Spleen (tissue), 11 donors: ENCODE results near the gene PKD1L1. TPM values are rescaled to one million over a fixed set of nuclear protein-coding genes. Genes with fewer than 3 reads are reported as not detected.

Source experiments
- DNase-seq: peaks from one replicate; pipeline ENCODE4 v3.0.0-alpha.2; 2020
- H3K27ac ChIP-seq, 8 donors: fragments of 200-600 bp; sonication (generic) in 7 of 8; 1 replicate in 4 of 8; 2 replicates in 4 of 8; pipeline versions ENCODE4 v1.5.0 to v1.8.0; 2016 to 2021; ENCODE audit warnings: inconsistent platforms in 4 of 8, mild to moderate bottlenecking in 4 of 8, moderate library complexity in 1 of 8
- H3K27me3 ChIP-seq, 7 donors: fragments of 200-600 bp; sonication (generic) in 6 of 7; replicated peaks in 1 of 7; 1 replicate in 4 of 7; 2 replicates in 3 of 7; pipeline versions ENCODE4 v1.5.0 to v1.8.0; 2016 to 2021; ENCODE audit warnings: inconsistent platforms in 3 of 7, mild to moderate bottlenecking in 1 of 7
- H3K36me3 ChIP-seq, 6 donors: fragments of 200-600 bp; sonication (generic) in 5 of 6; 1 replicate in 4 of 6; 2 replicates in 2 of 6; pipeline versions ENCODE4 v1.5.0 to v1.8.0; 2016 to 2021; ENCODE audit warnings: inconsistent platforms in 2 of 6
- H3K4me1 ChIP-seq, 6 donors: fragments of 200-600 bp; sonication (generic) in 5 of 6; 1 replicate in 3 of 6; 2 replicates in 3 of 6; pipeline versions ENCODE4 v1.5.0 to v1.8.0; 2016 to 2021; ENCODE audit warnings: inconsistent platforms in 3 of 6
- H3K4me3 ChIP-seq, 8 donors: fragments of 200-600 bp; sonication (generic) in 7 of 8; 1 replicate in 4 of 8; 2 replicates in 4 of 8; pipeline versions ENCODE4 v1.5.0 to v1.8.0; 2016 to 2021; ENCODE audit warnings: inconsistent platforms in 4 of 8, mild to moderate bottlenecking in 4 of 8, moderate library complexity in 2 of 8
- H3K9me3 ChIP-seq, 8 donors: fragments of 200-600 bp; sonication (generic) in 7 of 8; 1 replicate in 4 of 8; 2 replicates in 4 of 8; pipeline versions ENCODE4 v1.5.0 to v1.8.0; 2016 to 2021; ENCODE audit warnings: inconsistent platforms in 4 of 8
- POLR2A ChIP-seq, 3 donors: fragments of 450-650 bp; IDR thresholded peaks; one replicate each; pipeline ENCODE4 v1.5.1; 2017; ENCODE audit warnings: antibody characterized with exemption in 3 of 3, mild to moderate bottlenecking in 1 of 3
- POLR2AphosphoS5 ChIP-seq, 3 donors: sonication (generic); formaldehyde crosslinking; IDR thresholded peaks; one replicate each; pipeline ENCODE4 v1.5.1; 2017; ENCODE audit warnings: antibody characterized with exemption in 3 of 3
- WGBS, 5 donors: extraction: QIAGEN DNeasy Blood & Tissue Kit in 3 of 5; methylation state at CpG; one replicate each; pipeline versions ENCODE4 v1.1.5 to v1.1.7; 2013 to 2018; 5-methylcytosine and 5-hydroxymethylcytosine counted together
- intact Hi-C: fragments of 100-400 bp; cut with DNase I; formaldehyde crosslinking; loops from one replicate; pipeline ENCODE4 v1.15.0; 2023; ENCODE audit warnings: low total_unique reads
- polyA plus RNA-seq, 3 donors: library from polyadenylated mRNA; stranded (reverse); fragments of 200-250 nt; gene quantifications; one replicate each; pipeline ENCODE4 v1.2.1, GENCODE V29; 2013
- total RNA-seq, 7 donors: library from RNA; depleted of rRNA in 3 of 7; stranded (reverse); fragments of >200 nt in 3 of 7; fragmentation: NEBNext Ultra II Directional in 4 of 7; extraction: Animal tissue kit (Norgen Biotek cat#: 25700) in 4 of 7; gene quantifications; one replicate each; pipeline versions ENCODE4 v1.1.0 to v1.2.1, GENCODE V29; 2016 to 2021
- TF ChIP-seq, protein P1 (sequence below), 11 experiments: fragments of 200-600 bp in 7 of 11; fragments of 450-650 bp in 4 of 11; sonication (generic) in 4 of 11; IDR thresholded peaks in 8 of 11; conservative IDR thresholded peaks in 3 of 11; 1 replicate in 7 of 11; 2 replicates in 4 of 11; pipeline versions ENCODE4 v1.4.0 to v1.8.0; 2016 to 2021; ENCODE audit warnings: antibody characterized with exemption in 11 of 11, inconsistent platforms in 4 of 11, mild to moderate bottlenecking in 1 of 11
- donor health status: healthy with polysubstance abuse.
- donor health status: DM: no; HTN: no; CAD: no; lungs with moderate emphysema.
- donor health status: DM: no; HTN: no; CAD: no.
- donor health status: Bipolar disorder and iron deficiency.
- donor health status: healthy.
- donor health status: DM: no; HTN: no; CAD: no.
- donor health status: DM: yes; HTN: yes; CAD: no.

PKD1L1 gene
- total and polyA plus RNA-seq, 10 donors: 0.28 to 1.3 (median 0.49) TPM

- DNase-seq: no peak
- Histone ChIP-seq H3K27ac (no peak overlapping the region), H3K36me3 (no peaks in the 10 kb centered on the region), H3K4me1 (no peaks in the 10 kb centered on the region), H3K4me3 (no peak overlapping the region), H3K9me3 (no peaks in the 10 kb centered on the region), H3K27me3 (no peaks in the 10 kb centered on the region)
- intact Hi-C loops: no loop called here
- TF ChIP-seq POLR2AphosphoS5 (IDR thresholded peaks at IDR 0.05): no peak
- TF ChIP-seq POLR2A (IDR thresholded peaks at IDR 0.05): no peak
- TF ChIP-seq, protein P1, sequence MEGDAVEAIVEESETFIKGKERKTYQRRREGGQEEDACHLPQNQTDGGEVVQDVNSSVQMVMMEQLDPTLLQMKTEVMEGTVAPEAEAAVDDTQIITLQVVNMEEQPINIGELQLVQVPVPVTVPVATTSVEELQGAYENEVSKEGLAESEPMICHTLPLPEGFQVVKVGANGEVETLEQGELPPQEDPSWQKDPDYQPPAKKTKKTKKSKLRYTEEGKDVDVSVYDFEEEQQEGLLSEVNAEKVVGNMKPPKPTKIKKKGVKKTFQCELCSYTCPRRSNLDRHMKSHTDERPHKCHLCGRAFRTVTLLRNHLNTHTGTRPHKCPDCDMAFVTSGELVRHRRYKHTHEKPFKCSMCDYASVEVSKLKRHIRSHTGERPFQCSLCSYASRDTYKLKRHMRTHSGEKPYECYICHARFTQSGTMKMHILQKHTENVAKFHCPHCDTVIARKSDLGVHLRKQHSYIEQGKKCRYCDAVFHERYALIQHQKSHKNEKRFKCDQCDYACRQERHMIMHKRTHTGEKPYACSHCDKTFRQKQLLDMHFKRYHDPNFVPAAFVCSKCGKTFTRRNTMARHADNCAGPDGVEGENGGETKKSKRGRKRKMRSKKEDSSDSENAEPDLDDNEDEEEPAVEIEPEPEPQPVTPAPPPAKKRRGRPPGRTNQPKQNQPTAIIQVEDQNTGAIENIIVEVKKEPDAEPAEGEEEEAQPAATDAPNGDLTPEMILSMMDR (IDR thresholded peaks at IDR 0.05 in 8 of 11, conservative IDR thresholded peaks at IDR 0.05 in 3 of 11): no peak
Observed at GRCh38 chr7:47844311-47844710, 104.0 kb downstream of the PKD1L1 start.

DNA sequence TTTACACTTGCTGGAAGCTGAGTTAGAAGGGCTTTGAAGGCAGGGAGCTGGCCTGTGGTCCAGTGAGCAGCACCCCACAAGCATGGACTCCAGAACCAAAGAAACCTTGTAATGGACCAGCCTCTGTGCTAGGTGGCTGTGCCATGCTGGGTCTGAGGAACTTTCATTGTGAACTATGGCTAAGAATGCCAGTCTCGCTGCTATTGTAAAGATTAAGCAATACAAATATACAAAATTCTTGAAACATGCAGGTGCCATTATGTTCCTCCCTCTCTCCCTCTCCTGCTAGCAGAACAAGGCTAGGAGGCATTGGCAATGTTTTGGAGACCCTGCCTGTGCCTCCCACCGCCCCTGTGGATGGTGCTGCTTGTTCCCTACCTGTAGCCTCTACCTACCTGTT, 105.0 kb downstream of the PKD1L1 start:
- no peak overlapping the region for H3K4me3 ChIP-seq
- H3K9me3 ChIP-seq: no peaks in the 10 kb centered on the region
- H3K4me1 ChIP-seq: no peaks in the 10 kb centered on the region
- intact Hi-C loops: no loop called here
- no peak for DNase-seq
- H3K36me3 ChIP-seq: no peaks in the 10 kb centered on the region
- TF ChIP-seq POLR2A (IDR thresholded peaks at IDR 0.05) (no peak), POLR2AphosphoS5 (IDR thresholded peaks at IDR 0.05) (no peak)
- TF ChIP-seq, protein P1 (IDR thresholded peaks at IDR 0.05 in 8 of 11, conservative IDR thresholded peaks at IDR 0.05 in 3 of 11): no peak
- WGBS, 5 donors: 84 to 94% (median 89%) methylated on average over 2 of the region's 2 CpGs
- no peaks in the 10 kb centered on the region for H3K27me3 ChIP-seq
- no peak overlapping the region for H3K27ac ChIP-seq

DNA sequence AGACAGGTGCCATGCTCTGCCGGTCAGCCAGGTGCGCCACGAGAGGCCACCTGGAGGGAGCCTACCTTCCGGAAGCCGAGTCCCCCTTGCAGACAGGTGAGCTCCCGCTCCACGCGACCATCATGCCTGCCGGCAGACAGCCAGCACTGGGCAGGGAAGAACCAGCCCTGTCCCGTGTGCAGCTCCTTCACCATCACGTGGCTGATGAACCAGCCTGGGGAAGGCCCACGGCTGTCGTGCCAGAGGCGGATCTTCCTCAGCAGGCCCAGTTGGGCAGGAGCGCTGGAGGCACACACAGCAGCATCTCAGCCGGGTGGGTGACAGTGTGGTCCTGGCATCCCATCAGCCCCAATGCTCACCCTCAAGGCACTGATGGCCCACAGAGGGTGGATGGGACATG, 108.9 kb downstream of the PKD1L1 start:
- Histone ChIP-seq H3K4me1 (no peaks in the 10 kb centered on the region), H3K27me3 (no peaks in the 10 kb centered on the region), H3K9me3 (no peaks in the 10 kb centered on the region), H3K27ac (no peak overlapping the region), H3K36me3 (no peaks in the 10 kb centered on the region), H3K4me3 (no peak overlapping the region)
- DNase-seq: no peak
- TF ChIP-seq POLR2A (IDR thresholded peaks at IDR 0.05) (no peak), POLR2AphosphoS5 (IDR thresholded peaks at IDR 0.05) (no peak)
- TF ChIP-seq, protein P1 (IDR thresholded peaks at IDR 0.05 in 8 of 11, conservative IDR thresholded peaks at IDR 0.05 in 3 of 11): no peak
- intact Hi-C loops: no loop called here
- 85 to 92% (median 89%) methylated on average over 14 to 16 of the region's 16 CpGs for WGBS, 5 donors

DNA sequence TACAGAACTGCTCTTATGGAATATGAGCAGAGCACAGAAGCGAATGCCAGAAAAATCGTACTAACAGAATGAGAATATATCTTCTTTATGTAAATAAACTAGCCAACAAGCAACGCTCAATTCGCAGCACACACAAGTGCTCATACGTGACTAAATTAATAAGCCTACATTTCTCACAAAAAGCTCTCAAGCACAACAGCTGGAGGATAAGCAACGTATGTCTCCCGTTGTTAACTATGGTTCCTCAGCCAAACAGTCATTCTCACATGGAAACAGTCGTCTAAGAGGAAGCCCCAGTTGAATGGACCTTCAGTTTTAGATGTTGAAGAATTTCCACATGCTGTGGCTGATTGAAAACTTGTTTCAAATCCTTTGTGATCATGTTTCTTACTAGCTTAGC, 110.4 kb downstream of the PKD1L1 start:
- Histone ChIP-seq H3K4me1 (peaks cover 0 to 9% (median 2%) of the 10 kb centered on the region in 6 donors), H3K9me3 (no peaks in the 10 kb centered on the region), H3K4me3 (no peak overlapping the region), H3K27ac (no peak overlapping the region), H3K36me3 (no peaks in the 10 kb centered on the region), H3K27me3 (no peaks in the 10 kb centered on the region)
- no peak for TF ChIP-seq POLR2A (IDR thresholded peaks at IDR 0.05)
- TF ChIP-seq, protein P1 (IDR thresholded peaks at IDR 0.05 in 8 of 11, conservative IDR thresholded peaks at IDR 0.05 in 3 of 11): no peak
- no peak for TF ChIP-seq POLR2AphosphoS5 (IDR thresholded peaks at IDR 0.05)
- DNase-seq: no peak
- WGBS, 5 donors: 89 to 94% (median 90%) methylated on average over 8 of the region's 8 CpGs
- intact Hi-C loops: no loop called here
